NT2/D1 (cell line): ENCODE measurements around the gene CRYGB.

Source experiments
- SUZ12 ChIP-seq: IDR thresholded peaks from 2 replicates; pipeline ENCODE4 v1.6.1; 2011; ENCODE audit not compliant: insufficient read length, insufficient read depth; ENCODE audit errors: extremely low read depth
- YY1 ChIP-seq: IDR thresholded peaks from 2 replicates; pipeline ENCODE4 v1.6.1; 2011; ENCODE audit not compliant: insufficient read length, insufficient read depth
- ZNF274 ChIP-seq: IDR thresholded peaks from 2 replicates; pipeline ENCODE4 v1.6.1; 2011; ENCODE audit warnings: mild to moderate bottlenecking, low read depth, low read length

- TF ChIP-seq YY1 = no peak
- no peak for TF ChIP-seq ZNF274
- TF ChIP-seq SUZ12 = no peak
Observed at GRCh38 chr2:208148803-208149202, 2.8 kb upstream of the CRYGB start.
